D721Med (cell line): ENCODE measurements around the gene PAFAH2.

Experiments used
- DNase-seq: peaks from one replicate; pipeline ENCODE4 v3.0.0; 2011; ENCODE audit warnings: low spot score; ENCODE audit not compliant: insufficient read length
- FAIRE-seq: peaks from 2 replicates; lab custom pipeline; 2011; peaks lifted over from hg19 to GRCh38; lab: Jason Lieb, UNC
- CTCF ChIP-seq: IDR thresholded peaks from 2 replicates; pipeline ENCODE4 v1.5.1; 2012; ENCODE audit warnings: mild to moderate bottlenecking, control low read depth; ENCODE audit not compliant: insufficient read depth; ENCODE audit errors: missing control alignments

The PAFAH2 gene

DNA sequence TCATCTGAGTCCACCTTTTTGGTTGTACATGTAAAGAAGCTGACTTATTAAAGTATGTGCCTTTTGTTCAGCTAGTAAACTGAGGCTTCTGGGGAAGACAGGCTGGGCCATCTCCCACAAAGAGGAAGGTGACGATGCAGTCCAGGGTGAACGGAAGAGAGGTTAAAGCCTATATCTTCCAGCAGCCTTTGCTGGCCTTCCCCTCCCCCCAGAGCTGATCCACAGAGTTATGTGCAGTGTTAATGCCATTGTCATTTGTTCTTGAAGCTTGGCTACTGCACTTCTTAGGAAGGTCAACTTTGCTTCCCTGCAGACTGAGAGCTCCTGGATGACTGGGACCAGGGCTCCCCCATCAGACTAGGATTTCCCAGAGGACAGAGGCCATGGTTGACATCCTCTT, 45.9 kb upstream of the PAFAH2 start:
- DNase-seq (no peak), FAIRE-seq (no peak)
- no peak for TF ChIP-seq CTCF

DNA sequence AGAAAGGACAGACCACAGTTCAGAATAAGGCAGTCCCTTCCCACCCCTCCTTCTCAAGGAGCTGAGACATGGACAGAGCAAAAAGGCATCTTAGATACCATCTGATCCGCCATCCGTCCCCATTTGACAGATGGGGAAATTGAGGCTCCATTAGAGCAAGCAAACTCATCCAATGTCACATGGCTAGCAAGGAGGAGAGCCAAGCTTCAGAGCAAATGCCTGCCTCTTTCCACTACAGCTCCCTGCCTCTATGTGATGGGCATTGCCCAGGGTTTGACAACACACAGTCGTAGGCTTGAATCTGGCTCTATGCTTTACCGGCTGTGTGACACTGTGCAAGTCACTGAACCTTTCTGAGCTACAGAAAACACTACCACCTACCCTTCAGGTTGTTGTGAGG, 44.1 kb upstream of the PAFAH2 start:
- no peak for FAIRE-seq
- TF ChIP-seq CTCF = no peak

DNA sequence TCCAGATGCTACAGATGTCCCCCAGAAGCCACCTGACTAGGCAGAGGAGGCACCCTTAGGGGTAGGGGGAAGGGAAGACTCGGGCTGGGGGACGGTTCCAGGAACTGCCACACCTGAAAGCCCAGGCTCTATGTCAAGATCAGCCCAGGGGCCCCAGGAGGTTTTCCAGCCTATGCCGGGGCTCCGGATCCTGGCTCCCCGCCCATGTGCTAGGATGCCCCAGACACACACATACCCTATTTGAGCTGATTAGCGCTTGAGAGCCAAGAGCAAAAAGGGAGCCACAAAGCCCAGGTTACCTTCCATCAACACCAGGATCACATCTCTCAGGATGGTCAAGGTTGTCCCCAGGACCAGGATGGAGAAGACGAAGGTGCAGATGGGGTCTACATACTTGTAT, 43.5 kb upstream of the PAFAH2 start:
- DNase-seq (no peak), FAIRE-seq (no peak)
- no peak for TF ChIP-seq CTCF

More for the DNA sequence above, 44.1 kb upstream of the PAFAH2 start:
- no peak for DNase-seq

DNA sequence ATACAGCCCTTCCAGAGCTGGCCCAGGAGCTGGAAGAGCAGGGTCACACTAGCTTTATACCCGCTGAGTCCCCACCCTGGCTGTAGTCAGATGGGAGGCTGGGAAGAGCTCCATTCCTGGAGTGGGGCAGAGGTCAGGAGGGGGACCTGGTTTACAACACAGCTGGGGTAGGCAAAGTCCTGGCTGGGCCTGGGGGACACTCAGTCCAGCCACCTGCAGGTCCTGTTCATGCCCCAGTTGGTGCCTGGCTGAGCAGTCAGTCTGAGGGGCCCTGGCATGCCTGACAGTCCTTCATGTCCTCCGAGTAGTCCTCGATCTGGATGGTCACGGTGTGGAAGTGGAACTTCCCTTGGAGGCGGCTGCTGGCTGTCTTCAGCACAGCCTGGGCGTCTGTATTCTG, 41.0 kb upstream of the PAFAH2 start:
- DNase-seq = no peak

DNA sequence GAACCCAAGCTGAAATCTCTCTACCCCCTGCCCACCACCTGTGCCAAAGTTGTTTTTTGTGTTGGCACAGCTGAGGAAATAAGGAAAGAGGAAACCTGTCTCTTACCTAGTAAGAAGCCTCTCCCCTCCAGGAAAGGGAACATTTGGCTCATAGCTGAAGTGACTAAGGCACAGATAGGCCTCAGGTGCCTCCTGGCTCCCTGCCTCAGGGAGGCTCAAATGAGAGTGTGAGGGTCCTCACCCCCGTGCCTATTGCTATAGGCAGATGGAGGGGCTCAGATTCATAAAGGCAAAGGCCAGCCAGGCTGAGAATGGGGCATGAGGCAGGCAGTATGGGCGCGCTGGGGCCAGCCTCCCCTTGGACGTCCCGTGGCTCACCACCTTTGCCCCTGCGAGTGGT, 40.6 kb upstream of the PAFAH2 start:
- no peak for TF ChIP-seq CTCF
- no peak for DNase-seq
- no peak for FAIRE-seq

More for the DNA sequence above, 41.0 kb upstream of the PAFAH2 start:
- TF ChIP-seq CTCF = no peak
- FAIRE-seq = no peak

DNA sequence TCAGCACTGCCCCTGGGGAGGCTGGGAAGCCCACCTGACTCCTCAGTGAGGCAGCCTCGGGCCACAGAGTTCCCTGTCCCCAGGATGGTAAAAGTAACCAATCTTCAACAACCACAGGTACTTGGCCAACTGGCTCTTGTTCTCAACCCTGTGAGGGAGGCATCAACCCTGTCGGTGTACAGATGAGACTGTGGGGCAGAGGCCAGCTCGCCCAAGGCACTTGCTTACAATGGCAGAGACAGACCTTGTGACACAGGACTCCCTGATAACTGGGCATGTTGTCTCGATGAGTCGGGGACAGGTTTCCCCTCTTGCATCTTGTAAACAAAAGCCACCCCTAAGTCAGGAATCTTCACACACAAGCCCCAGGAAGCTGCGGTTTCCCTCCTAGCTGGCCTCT, 40.0 kb upstream of the PAFAH2 start:
- TF ChIP-seq CTCF = no peak
- FAIRE-seq = no peak
- DNase-seq = no peak

- TF ChIP-seq CTCF = no peak
- FAIRE-seq (no peak), DNase-seq (no peak)
Measured at GRCh38 chr1:26036756-26037281, 39.0 kb upstream of the PAFAH2 start.
